ENCODE measurements around the gene THSD4. TPM values are rescaled to one million over a fixed set of nuclear protein-coding genes. Genes with fewer than 3 reads are reported as not detected.

Gene THSD4
- total and polyA plus RNA-seq, 2 of the 8 experiments (the other 6 are each of a cell fraction or from before 2014, with no cell fraction given): 2.5 to 6.2 TPM

DNA sequence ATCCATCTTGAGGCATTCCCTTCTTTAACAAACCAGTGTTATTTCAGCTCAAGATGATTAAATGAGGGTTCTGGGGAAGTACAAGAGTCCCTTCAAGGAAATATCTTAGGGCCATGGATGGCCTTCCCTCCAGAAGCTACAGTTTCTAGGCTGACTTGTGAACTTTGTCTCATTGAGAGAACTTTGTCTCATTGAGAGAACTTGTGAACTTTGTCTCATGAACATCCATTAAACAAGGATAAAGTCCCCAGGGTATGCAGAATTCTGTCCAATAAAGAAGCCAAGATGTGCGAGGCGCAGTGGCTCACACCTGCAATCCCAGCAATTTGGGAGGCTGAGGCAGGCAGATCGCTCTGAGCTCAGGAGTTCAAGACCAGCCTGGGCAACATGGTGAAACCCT is 341.5 kb downstream of the THSD4 start:
- Histone ChIP-seq H3K4me3 (ENCODE audit: extremely low read depth in 1 of 4, insufficient read depth in 2 of 4, low read depth in 3 of 4, low read length in 4 of 4) (no peak overlapping the region), H2AK5ac (ENCODE audit: low read depth, low read length) (no peak overlapping the region), H4K8ac (ENCODE audit: extremely low read depth, insufficient read depth, low read length) (no peak overlapping the region), H2BK120ac (replicated peaks; ENCODE audit: low read depth, low read length) (no peak overlapping the region), H2BK5ac (ENCODE audit: low read depth, low read length) (no peak overlapping the region), H2BK15ac (ENCODE audit: low read length) (no peak overlapping the region), H3K23me2 (ENCODE audit: low read depth, low read length) (no peaks in the 10 kb centered on the region), H2BK20ac (ENCODE audit: low read length) (no peak overlapping the region), H3K4ac (replicated peaks; ENCODE audit: insufficient read length, low read depth, low read length) (no peak overlapping the region), H3K79me2 (ENCODE audit: control insufficient read depth in 1 of 2, insufficient read depth in 2 of 2, low read length in 2 of 2) (no peaks in the 10 kb centered on the region), H4K20me1 (replicated peaks in 1 of 2; ENCODE audit: control insufficient read depth in 1 of 2, insufficient read depth in 2 of 2, low read length in 2 of 2) (peaks cover 0 to under 1% of the 10 kb centered on the region in 2 experiments), H3K9me3 (ENCODE audit: insufficient read depth in 2 of 2, low read depth in 1 of 2, low read length in 1 of 2) (no peaks in the 10 kb centered on the region), H3K9ac (replicated peaks in 1 of 4; ENCODE audit: extremely low read depth in 1 of 4, low read depth in 3 of 4, low read length in 3 of 4) (no peak overlapping the region), H3K23ac (ENCODE audit: insufficient read length) (no peak overlapping the region), H4K5ac (ENCODE audit: insufficient read length, low read depth, low read length) (no peak overlapping the region), H3K36me3 (ENCODE audit: control insufficient read depth in 2 of 4, insufficient read depth in 4 of 4, low read length in 3 of 4) (no peaks in the 10 kb centered on the region), H3K18ac (ENCODE audit: extremely low read depth, low read length) (no peak overlapping the region), H3K4me2 (ENCODE audit: insufficient read depth in 1 of 2, low read depth in 2 of 2, low read length in 2 of 2) (no peak overlapping the region), H3K4me1 (replicated peaks in 1 of 4; ENCODE audit: control insufficient read depth in 3 of 4, insufficient read depth in 4 of 4, low read length in 3 of 4) (peaks cover 0 to 7% (median under 1%) of the 10 kb centered on the region in 4 experiments; a peak in 3 of 7 replicates), H3K79me1 (ENCODE audit: low read depth, low read length) (no peaks in the 10 kb centered on the region), H2BK12ac (ENCODE audit: low read depth, low read length) (no peak overlapping the region), H3K27me3 (replicated peaks in 1 of 4; ENCODE audit: control insufficient read depth in 3 of 4, extremely low read depth in 1 of 4, insufficient read depth in 3 of 4, low read length in 3 of 4) (no peaks in the 10 kb centered on the region), H3K14ac (ENCODE audit: insufficient read length) (no peak overlapping the region), H2AFZ (ENCODE audit: low read length) (no peak overlapping the region), H3K56ac (replicated peaks; ENCODE audit: insufficient read length, low read depth, low read length) (no peak overlapping the region), H4K91ac (replicated peaks; ENCODE audit: insufficient read length, low read length) (no peak overlapping the region), H3K27ac (ENCODE audit: low read depth, low read length) (no peak overlapping the region)
- no peak for FAIRE-seq
- TF ChIP-seq EZH2 (IDR thresholded peaks at IDR 0.05; ENCODE audit: low read depth, low read length, severe bottlenecking): no peak
- no peak for TF ChIP-seq ASH2L (IDR thresholded peaks at IDR 0.05; ENCODE audit: low read length)
- TF ChIP-seq CBX8 (IDR thresholded peaks at IDR 0.05; ENCODE audit: borderline replicate concordance, low read depth, low read length): no peak
- TF ChIP-seq MAFK (IDR thresholded peaks at IDR 0.05; ENCODE audit: low read depth, low read length): no peak
- CTCF ChIA-PET (ENCODE audit: partially characterized antibody): interaction anchor here (0.6 to 1.2 kb wide), 3 partner anchors 13 to 153 kb away, joined by 3 to 5 read pairs (median 5); no protein-coding TSS in a partner anchor
- WGBS, 2 experiments (ENCODE audit: extremely low coverage in 1 of 2, insufficient coverage in 1 of 2, insufficient read length in 1 of 2, insufficient replicate concordance in 2 of 2, low coverage in 1 of 2, low lambda C conversion rate in 2 of 2, missing lambda C conversion rate in 1 of 2): 98% methylated on average over 3 of the region's 3 CpGs; no CpG with 5 or more reads in 1 of the 2 experiments
- POLR2A ChIA-PET (ENCODE audit: partially characterized antibody): interaction anchor here (1.1 kb wide), 1 partner anchor 20 kb away, joined by 3 read pairs; no protein-coding TSS in a partner anchor
- no peak for DNase-seq (ENCODE audit: low read depth in 1 of 2, low spot score in 2 of 2)

Data from H1 (cell line).